ENCODE results near the gene CAPNS1. TPM values are rescaled to one million over a fixed set of nuclear protein-coding genes. Genes with fewer than 3 reads are reported as not detected.
A peak's percentile ranks its signal among the peaks of the same experiment; 100 is the strongest.

The CAPNS1 gene
- 464 TPM for polyA plus RNA-seq (ENCODE audit: insufficient read length)

- peak; percentile 91 for DNase-seq (ENCODE audit: low read depth)
Measured at GRCh38 chr19:36139473-36140303, at the start of gene CAPNS1. Gene CAPNS1, plus strand, starts transcription at chr19:36140066. Its CDS starts 946 bp downstream, at chr19:36141012.

GRCh38 chr19:36090910-36091695 lies 48.8 kb upstream of the CAPNS1 start:
- DNase-seq (ENCODE audit: low read depth): no peak

DNA sequence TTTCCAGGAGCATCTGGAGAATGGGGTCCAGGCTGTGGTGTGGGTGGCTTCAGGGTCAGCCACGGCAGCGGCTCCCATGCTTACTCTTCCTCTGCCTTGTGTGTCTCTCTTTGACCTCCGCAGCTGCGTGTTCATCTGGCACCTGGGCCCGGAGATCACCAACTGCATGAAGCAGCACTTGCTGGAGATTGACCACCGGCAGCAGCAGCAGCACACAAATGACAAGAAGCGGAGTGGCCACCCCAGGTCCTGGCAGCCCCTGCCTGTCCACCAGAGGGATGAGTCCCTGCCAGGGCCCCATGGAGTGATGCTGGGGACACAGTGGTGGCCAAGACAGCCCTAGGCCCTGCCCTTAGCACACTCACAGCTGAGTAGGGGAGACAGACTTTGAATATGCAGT lies 47.3 kb upstream of the CAPNS1 start:
- DNase-seq (ENCODE audit: low read depth): no peak

- DNase-seq (ENCODE audit: low read depth): no peak
Measured at GRCh38 chr19:36093146-36093662, 46.7 kb upstream of the CAPNS1 start.

GRCh38 chr19:36093687-36094086 lies 46.2 kb upstream of the CAPNS1 start:
- no peak for DNase-seq (ENCODE audit: low read depth)

DNA sequence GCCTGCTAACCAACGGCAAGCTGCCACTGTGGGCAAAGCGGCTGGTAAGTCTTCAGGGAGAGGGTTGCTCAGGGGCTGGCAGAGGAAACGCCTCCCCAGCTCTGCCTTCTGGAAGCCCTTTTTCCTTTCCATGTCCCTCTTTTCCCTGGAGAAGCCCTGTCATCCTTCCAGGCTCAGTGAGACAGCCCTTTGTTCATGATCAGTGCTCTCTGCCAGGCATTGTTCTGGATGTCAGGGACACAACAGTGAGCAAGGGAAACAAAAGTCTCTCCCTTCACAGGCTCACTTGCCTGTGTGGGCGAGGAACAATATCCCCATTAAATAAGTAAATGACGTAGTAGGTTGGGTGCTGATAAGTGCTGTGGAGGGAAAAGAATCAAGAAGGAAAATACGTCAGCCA lies 42.8 kb upstream of the CAPNS1 start:
- DNase-seq (ENCODE audit: low read depth): no peak

DNA sequence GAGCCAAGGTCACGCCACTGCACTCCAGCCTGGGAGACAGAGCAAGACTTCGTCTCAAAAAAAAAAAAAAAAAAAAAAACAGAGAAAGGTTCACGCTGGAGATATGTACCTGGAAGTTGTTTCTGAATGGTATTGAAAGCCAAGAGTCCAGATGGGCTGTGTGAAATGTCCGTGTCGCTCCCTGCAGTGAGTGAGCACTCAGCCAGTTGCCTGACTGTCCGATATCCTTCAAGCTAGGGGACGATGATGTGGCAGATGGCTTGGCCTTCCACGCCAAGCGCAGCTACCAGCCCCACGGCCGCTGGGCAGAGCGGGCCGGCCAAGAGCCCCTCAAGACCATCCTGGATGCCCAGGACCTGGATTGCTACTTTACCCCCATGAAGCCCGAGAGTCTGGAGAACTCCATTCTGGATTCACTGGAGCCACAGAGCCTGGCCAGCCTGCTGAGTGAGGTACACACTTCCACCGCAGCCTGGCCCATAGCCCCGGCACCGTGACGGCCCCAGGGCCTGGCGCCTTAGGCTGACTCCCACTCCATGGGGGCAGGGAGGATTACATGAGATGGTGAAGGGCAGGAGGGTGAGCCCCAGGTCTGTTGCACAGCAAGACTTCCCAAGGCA lies 40.6 kb upstream of the CAPNS1 start:
- no peak for DNase-seq (ENCODE audit: low read depth)

- no peak for DNase-seq (ENCODE audit: low read depth)
Measured at GRCh38 chr19:36100476-36100875, 39.4 kb upstream of the CAPNS1 start.

DNA sequence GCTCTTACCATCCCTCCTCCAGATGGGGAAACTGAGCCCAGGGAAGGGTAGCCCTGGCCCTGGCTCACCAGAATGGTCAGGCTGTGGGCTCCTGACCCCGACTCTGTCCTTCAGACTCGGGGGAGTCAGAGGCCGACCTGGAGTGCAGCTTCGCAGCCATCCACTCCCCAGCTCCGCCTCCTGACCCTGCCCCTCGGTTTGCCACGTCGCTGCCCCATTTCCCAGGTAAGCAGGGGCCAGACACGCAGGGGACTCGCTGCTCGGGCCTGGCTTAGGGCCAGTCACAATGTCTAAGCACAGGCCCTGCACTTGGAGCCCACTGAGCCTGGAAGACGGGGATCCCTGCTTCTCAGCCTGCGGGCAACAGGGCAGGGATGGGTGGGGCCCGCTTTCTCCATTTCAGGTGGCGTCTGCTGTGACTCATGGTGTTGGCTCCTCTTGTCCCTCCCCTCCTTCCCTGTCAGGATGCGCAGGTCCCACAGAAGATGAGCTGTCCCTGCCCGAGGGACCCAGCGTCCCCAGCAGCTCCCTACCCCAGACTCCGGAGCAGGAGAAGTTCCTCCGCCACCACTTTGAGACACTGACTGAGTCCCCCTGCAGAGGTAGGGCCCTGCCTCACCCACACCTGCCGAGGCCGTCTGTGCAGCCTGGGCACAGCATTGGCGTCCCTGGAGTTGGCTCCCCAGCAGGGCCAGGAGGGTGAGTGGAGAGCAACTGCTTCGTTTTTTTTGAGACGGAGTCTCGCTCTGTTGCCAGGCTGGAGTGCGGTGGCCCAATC lies 38.1 kb upstream of the CAPNS1 start:
- no peak for DNase-seq (ENCODE audit: low read depth)

GRCh38 chr19:36103040-36103626 lies 36.7 kb upstream of the CAPNS1 start:
- no peak for DNase-seq (ENCODE audit: low read depth)

GRCh38 chr19:36103842-36104552 lies 35.9 kb upstream of the CAPNS1 start:
- DNase-seq (ENCODE audit: low read depth): no peak

DNA sequence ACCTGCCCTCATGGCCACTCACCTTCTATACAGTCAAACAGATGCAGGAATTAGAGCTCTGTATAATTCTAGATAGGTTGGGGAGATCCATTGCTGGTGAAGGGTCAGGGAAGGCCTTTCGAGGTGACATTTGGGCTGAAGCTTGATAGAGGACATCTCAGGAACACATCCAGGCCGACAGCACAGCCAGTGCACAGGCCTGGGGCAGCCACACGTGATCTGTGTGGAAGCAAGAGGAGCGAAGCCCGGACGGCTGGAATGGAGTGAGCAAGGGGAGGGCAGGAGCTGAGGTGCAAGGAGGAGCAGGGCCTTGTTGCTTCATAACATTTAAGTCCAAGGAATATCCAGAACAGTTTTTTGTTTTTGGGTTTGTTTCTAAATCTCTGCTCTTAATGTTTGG lies 33.4 kb upstream of the CAPNS1 start:
- no peak for DNase-seq (ENCODE audit: low read depth)

GRCh38 chr19:36106991-36107390 lies 32.9 kb upstream of the CAPNS1 start:
- no peak for DNase-seq (ENCODE audit: low read depth)

DNA sequence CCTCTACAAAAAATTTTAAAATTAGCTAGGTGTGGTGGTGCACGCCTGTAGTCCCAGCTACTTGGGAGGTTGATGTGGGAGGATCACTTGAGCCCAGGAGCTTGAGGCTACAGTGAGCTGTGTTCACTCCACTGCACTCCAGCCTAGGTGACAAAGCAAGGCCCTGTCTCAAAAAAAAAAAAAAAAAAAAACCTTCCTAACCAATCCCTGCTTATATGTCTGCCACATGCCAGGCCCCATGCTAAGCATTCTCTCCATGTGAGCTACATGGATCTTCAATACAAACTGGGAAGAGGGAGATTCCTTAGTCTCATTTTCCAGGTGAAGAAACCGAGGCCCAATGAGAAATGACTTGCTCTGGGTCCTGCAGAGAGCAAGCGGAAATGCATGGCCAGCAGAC lies 31.2 kb upstream of the CAPNS1 start:
- DNase-seq (ENCODE audit: low read depth): no peak

- DNase-seq (ENCODE audit: low read depth): no peak
Measured at GRCh38 chr19:36110487-36111199, 29.2 kb upstream of the CAPNS1 start, which contains the start of gene OVOL3. Gene OVOL3, plus strand, starts transcription at chr19:36111143. Its CDS starts 60 bp downstream, at chr19:36111203.

GRCh38 chr19:36111200-36111539 lies 28.7 kb upstream of the CAPNS1 start:
- DNase-seq (ENCODE audit: low read depth): no peak

DNA sequence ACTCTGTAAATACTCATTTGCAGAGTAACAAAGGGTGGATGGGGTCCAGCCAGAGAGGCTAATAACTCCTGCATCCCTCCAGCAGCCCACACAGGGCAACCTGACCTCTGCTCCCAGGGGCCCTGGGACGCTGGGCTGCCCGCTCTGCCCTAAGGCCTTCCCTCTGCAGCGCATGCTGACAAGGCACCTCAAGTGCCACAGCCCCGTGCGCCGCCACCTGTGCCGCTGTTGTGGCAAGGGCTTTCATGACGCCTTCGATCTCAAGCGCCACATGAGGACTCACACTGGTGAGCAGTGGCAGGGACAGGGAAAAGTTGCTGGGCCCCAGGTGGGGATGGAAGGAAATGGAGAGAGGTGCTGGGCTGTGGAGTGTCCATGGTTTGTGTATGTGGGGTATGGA lies 27.2 kb upstream of the CAPNS1 start:
- DNase-seq (ENCODE audit: low read depth): no peak

DNA sequence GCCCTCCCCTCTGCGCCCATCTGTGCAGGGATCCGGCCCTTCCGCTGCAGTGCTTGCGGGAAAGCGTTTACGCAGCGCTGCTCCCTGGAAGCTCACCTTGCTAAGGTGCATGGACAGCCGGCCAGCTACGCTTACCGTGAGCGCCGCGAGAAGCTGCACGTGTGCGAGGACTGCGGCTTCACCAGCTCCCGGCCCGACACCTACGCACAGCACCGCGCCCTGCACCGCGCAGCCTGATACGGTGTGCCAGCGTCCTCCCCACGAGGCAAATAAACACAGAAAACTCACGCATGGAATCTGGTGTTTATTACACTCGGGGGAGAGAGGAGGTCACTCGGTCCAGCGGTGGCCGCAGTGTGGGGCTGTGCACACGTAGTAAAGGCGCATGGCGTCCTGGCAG lies 26.4 kb upstream of the CAPNS1 start:
- DNase-seq (ENCODE audit: low read depth): no peak

- DNase-seq (ENCODE audit: low read depth): no peak
Measured at GRCh38 chr19:36113894-36114720, 25.8 kb upstream of the CAPNS1 start.
